HUDEP-2 (cell line): Measurements from ENCODE around the gene ANKRD39.

Source experiments
- DNase-seq, 76 experiments: peaks; one replicate each; lab custom pipeline; 2025; ENCODE audit not compliant: unreplicated experiment in 76 of 76; lab: John Stamatoyannopoulos, UW

The ANKRD39 gene

GRCh38 chr2:96859681-96860064 is 1.9 kb upstream of the ANKRD39 start:
- DNase-seq = no peak

DNA sequence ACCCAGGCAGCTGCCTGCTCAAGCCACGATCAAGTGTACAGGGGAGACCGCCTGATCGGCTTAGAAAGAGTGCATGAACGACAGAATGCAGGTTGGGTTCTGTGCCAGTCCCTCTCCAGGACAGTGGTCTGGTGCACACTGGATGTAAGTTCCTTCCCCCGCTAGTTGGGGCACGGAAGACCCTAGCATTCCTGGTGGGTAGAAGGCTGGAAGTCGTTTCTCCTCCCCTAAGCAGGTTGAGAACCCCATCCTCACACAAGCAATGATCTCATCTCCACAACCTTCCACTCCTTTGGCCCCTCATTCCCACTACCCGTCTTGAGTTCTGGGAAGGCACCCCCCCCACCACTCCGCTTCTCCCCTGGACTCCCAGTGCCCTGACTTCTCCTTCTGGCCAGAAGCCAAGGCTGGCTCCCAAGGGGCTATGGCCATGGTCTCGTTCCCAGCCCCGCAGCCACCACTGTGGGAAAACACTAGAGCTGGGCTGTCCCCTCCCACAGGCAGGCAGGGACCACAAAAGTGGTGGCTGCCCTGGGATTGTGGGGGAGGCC is 1.4 kb upstream of the ANKRD39 start:
- DNase-seq = no peak

DNA sequence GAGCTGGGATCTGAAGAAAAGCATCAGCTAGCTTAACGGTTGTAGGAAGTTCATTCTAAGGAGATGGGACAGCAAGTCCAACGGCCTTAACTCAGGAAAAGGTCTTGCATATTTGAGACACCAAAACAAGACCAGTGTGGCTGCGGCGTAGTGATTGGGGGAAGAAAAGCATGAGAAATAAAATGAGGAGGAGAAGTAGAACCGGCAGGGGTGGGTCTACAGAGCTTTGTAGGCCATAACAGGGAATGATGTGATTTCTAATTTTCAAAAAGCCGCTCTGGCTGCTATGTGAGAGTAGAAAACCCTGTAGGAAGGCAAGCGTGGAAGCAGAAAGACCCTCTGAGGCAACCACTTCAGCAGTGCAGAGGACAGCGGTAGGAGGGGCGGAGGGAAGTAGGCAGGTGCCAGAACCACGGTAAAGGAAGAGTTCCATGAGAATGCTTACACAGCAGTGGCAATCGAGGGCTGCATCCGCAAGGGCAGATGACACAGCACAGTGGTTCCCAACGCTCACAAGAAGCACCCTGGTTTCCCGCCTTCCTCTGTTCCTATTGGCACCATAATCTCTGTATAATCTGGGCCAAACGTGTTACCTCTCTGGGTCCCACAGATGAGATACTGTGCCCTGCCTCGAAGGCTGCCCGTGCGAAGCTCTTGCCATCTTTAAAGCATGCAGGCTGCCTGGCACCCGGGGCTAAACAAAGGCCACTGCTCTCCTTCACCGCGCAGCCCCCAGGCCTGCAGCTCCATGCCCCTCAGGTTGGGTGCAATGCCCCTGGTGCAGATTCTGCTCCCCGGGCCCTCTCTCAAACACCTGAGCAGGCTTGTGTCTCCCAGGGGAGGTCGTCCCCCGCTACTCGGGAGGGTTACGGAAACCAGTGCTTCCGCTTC is 795 bp downstream of the ANKRD39 start:
- DNase-seq = peak in 8 of 76 experiments; percentile 5 to 32 (median 16)

DNA sequence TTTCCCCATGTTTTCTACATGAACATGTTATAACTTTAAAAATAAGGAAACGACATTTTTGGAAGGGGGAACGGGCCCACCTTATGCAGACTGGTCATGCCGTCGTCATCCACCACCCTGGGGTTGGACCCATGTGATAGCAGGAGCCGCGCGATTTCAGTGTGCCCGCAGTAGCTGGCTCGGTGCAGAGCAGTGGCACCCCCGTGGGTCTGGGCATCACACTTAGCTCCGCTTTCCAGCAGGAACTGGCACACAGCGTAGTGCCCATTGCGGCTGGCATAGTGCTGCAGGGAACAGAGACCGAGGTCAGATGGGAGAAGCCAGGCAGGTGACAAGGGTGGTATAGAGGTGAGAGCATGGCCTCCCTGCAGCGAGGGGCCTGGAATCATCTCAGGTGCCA is 4.5 kb downstream of the ANKRD39 start:
- DNase-seq = no peak

DNA sequence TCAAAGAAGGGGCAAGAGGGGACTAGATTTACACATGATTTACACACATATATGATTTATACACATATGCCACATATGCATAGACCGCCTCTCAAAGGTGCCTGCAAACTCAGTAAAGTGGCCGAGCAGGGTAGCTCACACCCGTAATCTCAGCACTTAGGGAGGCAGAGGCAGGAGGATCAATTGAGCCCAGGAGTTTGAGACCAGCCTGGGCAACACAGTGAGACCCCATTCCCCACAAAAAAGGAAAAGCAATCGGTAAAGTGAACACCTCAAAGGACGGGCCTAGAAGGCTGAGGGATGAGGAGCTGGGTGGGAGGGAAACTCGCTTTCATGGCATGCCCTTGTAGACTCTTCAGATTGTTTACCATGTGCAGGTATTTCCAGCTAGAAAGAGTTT is 5.1 kb downstream of the ANKRD39 start:
- DNase-seq = no peak

- DNase-seq = no peak
Measured at GRCh38 chr2:96848264-96848663, 9.6 kb downstream of the ANKRD39 start.

- DNase-seq = peak in 8 of 76 experiments; percentile 1 to 21 (median 12)
Measured at GRCh38 chr2:96847586-96847985, 10.2 kb downstream of the ANKRD39 start.

DNA sequence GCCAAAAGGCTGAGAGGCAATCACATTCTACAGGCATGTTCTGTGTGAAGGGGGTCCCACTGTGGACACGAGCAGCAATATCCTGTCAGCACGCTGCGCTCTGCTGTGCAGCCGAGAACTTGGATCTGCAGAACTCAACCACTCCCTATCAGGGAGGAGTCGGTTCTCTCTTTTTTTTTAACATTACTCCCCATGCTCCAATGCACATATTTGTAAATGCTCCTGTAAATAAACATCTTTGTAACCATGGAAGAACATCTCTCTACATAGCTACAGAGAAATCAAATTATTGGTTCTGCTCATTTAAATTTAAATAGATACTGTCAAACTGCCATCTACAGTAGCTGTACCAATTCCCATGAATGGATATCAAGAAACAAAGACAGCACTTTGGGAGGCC is 11.0 kb downstream of the ANKRD39 start:
- DNase-seq = no peak

DNA sequence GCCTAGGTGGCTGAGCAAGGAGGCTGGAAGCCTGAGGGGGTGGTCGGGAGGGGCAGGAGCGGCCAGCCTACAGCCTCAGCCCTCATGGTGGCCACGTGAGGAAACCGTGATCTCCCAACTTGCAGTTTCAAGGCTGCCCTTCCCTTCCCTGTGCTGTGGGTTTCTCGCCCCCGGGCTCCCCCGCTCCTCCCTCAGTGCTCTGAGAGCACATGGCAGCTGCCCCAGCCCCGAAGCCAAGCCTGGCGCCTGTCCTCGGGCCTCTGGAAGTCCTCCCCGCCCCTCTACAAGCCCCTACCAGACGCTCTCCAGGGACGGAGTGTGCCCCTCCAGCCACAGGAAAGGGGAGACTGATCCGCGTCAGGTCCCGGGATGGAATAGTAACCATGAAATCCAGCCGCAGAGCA is 13.4 kb downstream of the ANKRD39 start:
- peak in 1 of 76 experiments; percentile 7 for DNase-seq

GRCh38 chr2:96843538-96844268 is 14.1 kb downstream of the ANKRD39 start, which contains the start of gene ANKRD23:
TSS of gene ANKRD23 (minus strand) at chr2:96844021. CDS start at chr2:96843992, 29 bp downstream.
- DNase-seq = no peak

DNA sequence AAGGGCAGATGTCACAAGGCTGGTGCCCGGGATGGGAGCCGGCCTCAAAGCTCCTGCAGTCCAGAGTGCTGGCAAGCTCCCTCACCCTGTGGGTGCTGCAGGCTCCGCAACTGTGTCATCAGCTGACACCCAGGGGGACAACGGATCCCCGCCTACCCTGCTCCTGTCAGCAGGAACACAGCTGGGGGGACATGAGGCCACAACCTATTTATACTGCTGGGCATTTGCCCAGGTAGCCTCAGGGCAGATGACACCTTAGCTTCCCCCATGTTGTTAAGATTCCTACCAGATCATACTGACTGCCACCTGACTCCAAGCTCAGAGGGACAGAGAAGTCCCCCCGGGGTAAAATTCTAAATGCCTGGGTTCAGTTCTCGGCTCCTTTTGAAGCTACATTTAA is 15.2 kb downstream of the ANKRD39 start:
- DNase-seq = no peak

- no peak for DNase-seq
Measured at GRCh38 chr2:96841701-96842495, 15.9 kb downstream of the ANKRD39 start.

DNA sequence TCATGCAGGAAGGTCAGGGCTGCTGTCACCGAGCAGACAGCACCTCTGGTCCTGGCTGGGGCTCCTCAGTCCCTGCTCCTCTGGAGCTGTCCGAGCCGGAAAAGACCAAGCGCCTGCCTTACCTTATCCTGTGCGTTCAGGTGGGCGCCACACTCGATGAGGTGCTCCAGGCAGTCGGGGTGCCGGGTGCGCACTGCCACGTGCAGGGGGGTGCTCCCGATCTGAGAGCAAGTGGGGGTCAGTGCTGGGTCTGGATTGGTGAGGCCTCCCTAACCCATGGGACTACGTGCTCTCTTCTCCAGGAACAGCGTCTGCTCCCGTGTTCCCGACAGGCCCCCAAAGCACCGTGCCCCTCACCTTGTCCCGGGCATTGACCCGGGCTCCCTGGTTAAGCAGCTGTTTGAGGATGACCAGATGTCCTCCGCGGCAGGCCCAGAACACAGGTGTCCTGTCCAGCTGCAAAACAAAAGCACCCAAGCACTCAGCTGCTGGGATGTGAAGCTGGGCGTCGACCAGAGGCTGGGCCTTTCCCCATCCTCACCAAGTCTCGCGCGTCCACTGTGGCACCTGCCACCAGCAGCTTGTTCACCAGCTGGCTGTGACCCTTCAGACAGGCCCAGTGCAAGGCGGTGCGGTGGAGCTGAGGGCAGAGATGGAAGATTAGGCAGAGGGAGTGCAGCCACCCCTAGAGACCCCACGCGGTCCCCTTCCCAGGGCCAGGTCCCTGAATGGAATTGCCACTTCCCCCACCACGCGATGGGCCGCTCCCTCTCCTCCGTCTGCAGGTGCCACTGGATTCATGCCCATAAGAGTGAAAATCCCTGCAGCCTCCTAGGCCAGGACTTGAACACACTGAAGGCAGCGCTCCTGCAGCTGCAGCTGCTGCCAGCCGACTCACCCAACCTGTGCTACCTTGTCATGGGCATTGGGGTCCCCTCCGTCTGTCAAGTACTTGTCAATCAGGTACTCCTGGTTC is 17.7 kb downstream of the ANKRD39 start:
- DNase-seq = no peak

- DNase-seq = peak in 59 of 76 experiments; percentile 4 to 80 (median 47)
Measured at GRCh38 chr2:96839293-96839874, 18.4 kb downstream of the ANKRD39 start.

DNA sequence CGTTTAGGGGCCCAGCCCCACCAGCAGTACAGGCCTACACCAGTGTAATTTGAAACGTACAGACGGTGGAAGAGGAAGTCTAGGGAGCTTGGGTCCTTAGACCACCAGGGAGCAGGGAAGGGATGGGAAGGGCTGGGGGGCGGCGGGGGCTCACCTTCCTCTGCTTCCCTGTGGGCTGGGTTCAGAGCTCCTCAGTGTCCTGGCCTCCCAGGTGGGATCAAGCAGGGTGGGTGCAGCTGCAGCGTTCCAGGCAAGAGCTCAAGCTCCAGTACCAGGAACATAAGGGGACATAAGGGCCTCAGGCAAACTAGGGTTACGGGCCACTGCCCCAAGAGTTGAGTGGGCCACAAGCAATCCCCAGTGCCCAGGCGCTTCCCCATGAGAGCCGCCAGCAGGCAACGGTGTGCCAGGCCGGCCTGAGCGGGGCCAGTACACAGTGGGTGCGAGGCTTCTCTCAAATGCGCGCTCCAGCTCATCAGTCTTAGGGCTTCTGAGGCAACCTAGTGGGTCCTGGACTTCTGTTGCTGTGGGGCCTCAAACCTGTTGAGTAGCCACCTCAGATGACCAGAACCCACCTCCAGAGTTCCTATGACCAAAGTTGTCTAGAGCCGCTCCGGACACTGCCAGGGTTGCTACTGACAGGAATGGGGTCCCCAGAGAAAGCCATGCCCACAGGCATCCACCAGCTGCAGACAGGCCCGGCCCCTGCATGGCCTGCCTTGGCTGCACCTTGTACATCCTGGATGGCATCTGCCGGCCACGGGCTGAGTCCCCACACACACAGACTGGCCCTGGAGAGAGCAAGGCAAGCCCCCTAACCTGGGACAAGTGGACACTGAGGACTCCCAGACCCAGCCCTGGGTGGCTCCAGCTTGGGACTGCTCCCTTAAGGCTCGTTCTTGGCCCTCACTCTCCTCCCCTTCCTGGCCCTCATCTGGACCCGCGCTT is 19.2 kb downstream of the ANKRD39 start:
- DNase-seq = no peak

GRCh38 chr2:96837575-96837974 is 20.2 kb downstream of the ANKRD39 start:
- no peak for DNase-seq

DNA sequence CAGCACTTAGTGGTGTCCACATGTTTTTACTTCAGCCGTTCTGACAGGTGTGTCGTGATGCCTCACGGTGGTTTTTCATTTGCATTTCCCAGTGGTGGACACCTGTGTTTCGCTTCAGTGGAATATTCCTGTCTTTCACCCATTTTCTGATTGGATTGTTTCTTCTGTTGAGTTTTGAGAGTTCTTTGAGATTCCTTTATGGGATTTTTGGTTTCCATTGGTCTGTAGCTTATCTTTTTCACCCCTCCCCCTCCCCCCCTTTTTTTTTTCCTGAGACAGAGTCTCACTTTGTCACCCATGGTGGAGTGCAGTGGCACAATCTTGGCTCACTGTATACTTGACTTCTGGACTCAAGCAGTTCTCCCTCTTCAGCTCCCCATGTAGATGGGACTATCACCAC is 22.0 kb downstream of the ANKRD39 start:
- DNase-seq = no peak
